H1 (cell line): Measurements from ENCODE around the gene FNDC1. TPM values are rescaled to one million over a fixed set of nuclear protein-coding genes. Genes with fewer than 3 reads are reported as not detected.

Experiments
- CTCF ChIA-PET: fragments of 300-600 bp; sonication (Branson Sonifier 250); formaldehyde crosslinking; loops from one replicate; lab custom pipeline; 2021; ENCODE audit not compliant: partially characterized antibody; lab: Charles Lee
- POLR2A ChIA-PET: fragments of 300-600 bp; sonication (Branson Sonifier 250); formaldehyde crosslinking; loops from one replicate; lab custom pipeline; 2021; ENCODE audit warnings: inconsistent platforms; ENCODE audit not compliant: partially characterized antibody; lab: Charles Lee
- DNase-seq, 2 experiments: peaks; one replicate each; pipeline versions ENCODE4 v3.0.0 to v3.0.0-alpha.2; 2010 to 2022; ENCODE audit warnings: low spot score in 2 of 2, low read depth in 1 of 2, mixed read lengths in 1 of 2
- FAIRE-seq: peaks from 2 replicates; lab custom pipeline; 2011; peaks lifted over from hg19 to GRCh38; lab: Jason Lieb, UNC
- H2AFZ ChIP-seq: 2 replicates; pipeline ENCODE4 v1.8.1; 2012; ENCODE audit warnings: low read length, inconsistent platforms
- H2AK5ac ChIP-seq: 2 replicates; pipeline ENCODE4 v1.6.1; 2013; ENCODE audit warnings: low read depth, low read length
- H2BK120ac ChIP-seq: replicated peaks from 2 replicates; pipeline ENCODE3; 2013; ENCODE audit warnings: low read depth, low read length, inconsistent platforms
- H2BK12ac ChIP-seq: 2 replicates; pipeline ENCODE4 v1.6.1; 2013; ENCODE audit warnings: low read depth, low read length
- H2BK15ac ChIP-seq: 2 replicates; pipeline ENCODE4 v1.6.1; 2013; ENCODE audit warnings: low read length
- H2BK20ac ChIP-seq: 2 replicates; pipeline ENCODE4 v1.6.1; 2013; ENCODE audit warnings: low read length
- H2BK5ac ChIP-seq: 2 replicates; pipeline ENCODE4 v1.6.1; 2013; ENCODE audit warnings: low read depth, low read length
- H3K14ac ChIP-seq: 2 replicates; pipeline ENCODE4 v1.6.1; 2013; ENCODE audit warnings: inconsistent platforms; ENCODE audit not compliant: insufficient read length
- H3K18ac ChIP-seq: 2 replicates; pipeline ENCODE4 v1.6.1; 2013; ENCODE audit warnings: low read length; ENCODE audit errors: extremely low read depth
- H3K23ac ChIP-seq: 2 replicates; pipeline ENCODE4 v1.6.1; 2013; ENCODE audit warnings: inconsistent platforms; ENCODE audit not compliant: insufficient read length
- H3K23me2 ChIP-seq: 2 replicates; pipeline ENCODE4 v1.6.1; 2013; ENCODE audit warnings: low read depth, low read length
- H3K27ac ChIP-seq: 2 replicates; pipeline ENCODE4 v1.6.1; 2011; ENCODE audit warnings: low read depth, low read length, inconsistent platforms
- H3K27me3 ChIP-seq, 4 experiments: replicated peaks in 1 of 4; 1 replicate in 1 of 4; 2 replicates in 3 of 4; pipeline versions ENCODE4 v1.6.1 to v1.8.1; 2011 to 2013; ENCODE audit warnings: low read length in 3 of 4, mild to moderate bottlenecking in 3 of 4, inconsistent platforms in 2 of 4, mixed read lengths in 2 of 4, moderate library complexity in 1 of 4; ENCODE audit not compliant: control insufficient read depth in 3 of 4, insufficient read depth in 3 of 4; ENCODE audit errors: extremely low read depth in 1 of 4
- H3K36me3 ChIP-seq, 4 experiments: 2 replicates each; pipeline versions ENCODE4 v1.6.1 to v1.8.1; 2011 to 2013; ENCODE audit warnings: mild to moderate bottlenecking in 4 of 4, low read length in 3 of 4, moderate library complexity in 2 of 4, control low read depth in 1 of 4, inconsistent platforms in 1 of 4; ENCODE audit not compliant: insufficient read depth in 4 of 4, control insufficient read depth in 2 of 4
- H3K4ac ChIP-seq: replicated peaks from 2 replicates; pipeline ENCODE3; 2013; ENCODE audit warnings: low read length, low read depth, mixed read lengths, inconsistent platforms; ENCODE audit not compliant: insufficient read length
- H3K4me1 ChIP-seq, 4 experiments: replicated peaks in 1 of 4; 1 replicate in 1 of 4; 2 replicates in 3 of 4; pipeline versions ENCODE4 v1.6.1 to v1.8.1; 2011 to 2013; ENCODE audit warnings: low read length in 3 of 4, inconsistent platforms in 2 of 4, mixed read lengths in 1 of 4; ENCODE audit not compliant: insufficient read depth in 4 of 4, control insufficient read depth in 3 of 4
- H3K4me2 ChIP-seq, 2 experiments: 2 replicates each; pipeline versions ENCODE4 v1.6.1 to v1.8.1; 2011 to 2013; ENCODE audit warnings: low read depth in 2 of 2, low read length in 2 of 2, control low read depth in 1 of 2, inconsistent platforms in 1 of 2, mild to moderate bottlenecking in 1 of 2; ENCODE audit not compliant: insufficient read depth in 1 of 2
- H3K4me3 ChIP-seq, 4 experiments: fragments of 200-600, 300-600 bp in 1 of 4; sonication (generic), shearing (Covaris generic), sonication (Bioruptor Twin) in 1 of 4; 2 replicates each; pipeline versions ENCODE4 v1.5.1 to v1.8.1; 2011 to 2016; ENCODE audit warnings: low read length in 4 of 4, low read depth in 3 of 4, control low read depth in 2 of 4, inconsistent platforms in 2 of 4, mild to moderate bottlenecking in 2 of 4, mixed read lengths in 1 of 4, moderate library complexity in 1 of 4; ENCODE audit not compliant: insufficient read depth in 2 of 4; ENCODE audit errors: extremely low read depth in 1 of 4
- H3K56ac ChIP-seq: replicated peaks from 2 replicates; pipeline ENCODE3; 2013; ENCODE audit warnings: low read depth, mild to moderate bottlenecking, mixed read lengths, low read length, inconsistent platforms; ENCODE audit not compliant: insufficient read length
- H3K79me1 ChIP-seq: 2 replicates; pipeline ENCODE4 v1.6.1; 2013; ENCODE audit warnings: low read depth, low read length, control low read depth
- H3K79me2 ChIP-seq, 2 experiments: 2 replicates each; pipeline versions ENCODE4 v1.6.1 to v1.8.1; 2012 to 2013; ENCODE audit warnings: low read length in 2 of 2, mild to moderate bottlenecking in 2 of 2, inconsistent platforms in 1 of 2; ENCODE audit not compliant: insufficient read depth in 2 of 2, control insufficient read depth in 1 of 2
- H3K9ac ChIP-seq, 4 experiments: replicated peaks in 1 of 4; 1 replicate in 1 of 4; 2 replicates in 3 of 4; pipeline versions ENCODE4 v1.6.1 to v1.8.1; 2011 to 2013; ENCODE audit warnings: low read depth in 3 of 4, low read length in 3 of 4, control low read depth in 2 of 4, mild to moderate bottlenecking in 2 of 4, moderate library complexity in 2 of 4, inconsistent platforms in 1 of 4; ENCODE audit errors: extremely low read depth in 1 of 4
- H3K9me3 ChIP-seq, 2 experiments: 2 replicates each; pipeline versions ENCODE4 v1.6.1 to v1.8.1; 2012 to 2013; ENCODE audit warnings: mild to moderate bottlenecking in 2 of 2, moderate library complexity in 2 of 2, control low read depth in 1 of 2, inconsistent platforms in 1 of 2, low read depth in 1 of 2, low read length in 1 of 2, mixed read lengths in 1 of 2; ENCODE audit not compliant: insufficient read depth in 2 of 2
- H4K20me1 ChIP-seq, 2 experiments: replicated peaks in 1 of 2; 2 replicates each; pipeline versions ENCODE3 to v1.8.1; 2011 to 2013; ENCODE audit warnings: inconsistent platforms in 2 of 2, low read length in 2 of 2, mild to moderate bottlenecking in 1 of 2; ENCODE audit not compliant: insufficient read depth in 2 of 2, control insufficient read depth in 1 of 2
- H4K5ac ChIP-seq: 2 replicates; pipeline ENCODE4 v1.6.1; 2013; ENCODE audit warnings: low read length, low read depth, mixed read lengths, inconsistent platforms; ENCODE audit not compliant: insufficient read length
- H4K8ac ChIP-seq: 2 replicates; pipeline ENCODE4 v1.8.0; 2013; ENCODE audit warnings: mild to moderate bottlenecking, moderate library complexity, low read length, inconsistent platforms; ENCODE audit not compliant: insufficient read depth; ENCODE audit errors: extremely low read depth
- H4K91ac ChIP-seq: replicated peaks from 2 replicates; pipeline ENCODE3; 2013; ENCODE audit warnings: low read length, mixed read lengths, inconsistent platforms; ENCODE audit not compliant: insufficient read length
- CEBPB ChIP-seq: IDR thresholded peaks from 2 replicates; pipeline ENCODE4 v1.6.1; 2012; ENCODE audit warnings: low read depth, low read length
- CHD1 ChIP-seq: IDR thresholded peaks from 2 replicates; pipeline ENCODE4 v1.6.1; 2012; ENCODE audit warnings: low read depth, low read length, improper control_type of control experiment
- CTCF ChIP-seq, 3 experiments: IDR thresholded peaks; 1 replicate in 2 of 3; 2 replicates in 1 of 3; pipeline versions ENCODE4 v1.5.1 to v1.6.1; 2011; ENCODE audit warnings: low read length in 3 of 3, mild to moderate bottlenecking in 3 of 3, inconsistent platforms in 2 of 3, low read depth in 1 of 3, moderate library complexity in 1 of 3; ENCODE audit not compliant: insufficient read depth in 1 of 3; ENCODE audit errors: control extremely low read depth in 1 of 3
- POLR2A ChIP-seq, 2 experiments: IDR thresholded peaks; 1 replicate in 1 of 2; 2 replicates in 1 of 2; pipeline ENCODE4 v1.6.1; 2011; ENCODE audit warnings: low read depth in 2 of 2, low read length in 2 of 2, mild to moderate bottlenecking in 2 of 2; ENCODE audit errors: control extremely low read depth in 1 of 2
- TEAD4 ChIP-seq: IDR thresholded peaks from 2 replicates; pipeline ENCODE4 v1.6.1; 2012; ENCODE audit warnings: low read depth, low read length, inconsistent platforms, mixed read lengths
- USF2 ChIP-seq: IDR thresholded peaks from 2 replicates; pipeline ENCODE4 v1.6.1; 2011; ENCODE audit warnings: low read length, improper control_type of control experiment
- WGBS, 2 experiments: shearing (Covaris generic) in 1 of 2; methylation state at CpG; one replicate each; pipeline versions ENCODE4 v1.1.6 to v1.1.7; 2013 to 2015; ENCODE audit warnings: low lambda C conversion rate in 2 of 2, mixed read lengths in 2 of 2, inconsistent platforms in 1 of 2, low coverage in 1 of 2, missing lambda C conversion rate in 1 of 2; ENCODE audit not compliant: insufficient replicate concordance in 2 of 2, insufficient coverage in 1 of 2, insufficient read length in 1 of 2; ENCODE audit errors: extremely low coverage in 1 of 2, missing lambda C conversion rate in 1 of 2; 5-methylcytosine and 5-hydroxymethylcytosine counted together
- polyA plus RNA-seq, 7 experiments: library from polyadenylated mRNA; depleted of rRNA in 3 of 7; stranded (reverse) in 5 of 7; unstranded in 2 of 7; fragments of >200 nt in 5 of 7; fragments of 200-250 nt in 2 of 7; gene quantifications; 1 replicate in 5 of 7; 2 replicates in 1 of 7; 4 replicates in 1 of 7; pipeline versions ENCODE4 v1.2.1 to v1.2.3, GENCODE V29; 2011 to 2013; ENCODE audit warnings: missing spikeins in 2 of 7, mixed read lengths in 2 of 7
- total RNA-seq: library from RNA; stranded (reverse); fragmentation: NEBNext Ultra II Directional; extraction: Animal tissue kit (Norgen Biotek cat#: 25700); gene quantifications from 2 replicates; pipeline ENCODE4 v1.2.1, GENCODE V29; 2021

The FNDC1 gene
- total and polyA plus RNA-seq, 2 of the 8 experiments (the other 6 are each of a cell fraction or from before 2014, with no cell fraction given) = 0.06 to 0.30 TPM

DNA sequence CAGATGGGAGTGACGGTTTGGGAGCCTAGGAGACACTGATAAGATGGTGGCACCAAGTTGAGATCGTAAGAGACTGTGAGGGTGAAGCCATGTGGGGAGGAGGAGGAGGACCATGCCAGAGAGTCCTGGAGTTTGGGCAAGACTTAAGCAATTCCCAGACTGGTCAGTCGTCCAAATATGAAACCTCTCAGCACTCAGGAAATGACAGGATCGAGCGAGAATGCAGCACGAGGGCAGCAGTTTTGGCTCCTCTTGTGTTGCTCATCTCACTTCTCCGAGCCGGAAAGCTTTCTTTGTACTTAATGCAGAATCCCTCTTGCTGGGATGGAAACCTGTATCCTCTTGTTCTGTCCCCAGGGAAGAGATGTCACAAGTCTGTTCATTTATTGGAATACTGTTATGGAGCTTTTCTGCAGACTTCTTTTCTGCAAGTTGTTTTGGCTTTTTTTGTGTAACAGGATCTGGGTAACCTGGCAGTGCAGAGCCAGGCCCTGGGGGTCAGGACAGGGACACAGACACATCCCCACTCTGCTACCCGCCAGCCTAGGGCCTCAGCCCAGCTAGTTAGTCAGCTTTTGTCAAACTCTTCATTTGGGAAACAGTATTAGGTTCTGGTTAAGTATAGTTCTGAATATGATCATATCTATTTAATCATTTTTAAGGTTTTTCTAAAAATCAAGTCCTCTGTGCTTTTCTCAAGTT is 34.3 kb downstream of the FNDC1 start:
- Histone ChIP-seq H3K23ac (no peak overlapping the region), H2BK120ac (no peak overlapping the region), H2AFZ (no peak overlapping the region), H3K27me3 (no peaks in the 10 kb centered on the region), H2BK12ac (no peak overlapping the region), H3K23me2 (no peaks in the 10 kb centered on the region), H2BK15ac (no peak overlapping the region), H3K27ac (no peak overlapping the region), H4K91ac (no peak overlapping the region), H2BK5ac (no peak overlapping the region), H4K20me1 (no peaks in the 10 kb centered on the region), H3K9ac (no peak overlapping the region), H3K14ac (no peak overlapping the region), H3K36me3 (no peaks in the 10 kb centered on the region), H3K4me1 (no peaks in the 10 kb centered on the region), H4K8ac (no peak overlapping the region), H3K4me2 (no peak overlapping the region), H3K9me3 (peaks cover 32 to 67% of the 10 kb centered on the region in 2 experiments), H3K18ac (no peak overlapping the region), H2AK5ac (no peak overlapping the region), H3K56ac (no peak overlapping the region), H3K79me2 (no peaks in the 10 kb centered on the region), H3K79me1 (no peaks in the 10 kb centered on the region), H2BK20ac (no peak overlapping the region), H3K4ac (no peak overlapping the region), H4K5ac (no peak overlapping the region), H3K4me3 (no peak overlapping the region)
- TF ChIP-seq CHD1 = no peak
- no peak for TF ChIP-seq CTCF (IDR thresholded peaks at IDR 0.05; ENCODE audit: control extremely low read depth in 1 of 3, insufficient read depth in 1 of 3, low read depth in 1 of 3, low read length in 3 of 3)
- TF ChIP-seq CEBPB = no peak
- TF ChIP-seq USF2 = no peak
- no peak for TF ChIP-seq POLR2A (IDR thresholded peaks at IDR 0.05; ENCODE audit: control extremely low read depth in 1 of 2, low read depth in 2 of 2, low read length in 2 of 2)
- no peak for TF ChIP-seq TEAD4
- DNase-seq (no peak), FAIRE-seq (no peak)
- WGBS, 2 experiments = 83% methylated on average over 9 of the region's 9 CpGs; no CpG with 5 or more reads in 1 of the 2 experiments
- ChIA-PET POLR2A (no interaction called here), CTCF (interaction anchor here (1.4 kb wide), 1 partner anchor 451 kb away, joined by 4 read pairs; no protein-coding TSS in a partner anchor)
